ENCODE measurements around the gene CRYBA2. TPM values are rescaled to one million over a fixed set of nuclear protein-coding genes. Genes with fewer than 3 reads are reported as not detected.

CRYBA2 gene
- total and polyA plus RNA-seq, 9 of the 15 experiments (the other 6 are each of a cell fraction or from before 2014, with no cell fraction given) = 0.11 to 1.8 (median 0.62) TPM; not detected in 5

GRCh38 chr2:219020604-219021365, 27.6 kb upstream of the CRYBA2 start:
- no peak for ATAC-seq
- Histone ChIP-seq H3K27ac (ENCODE audit: extremely low read depth, low read depth, low read length) (no peak overlapping the region), H3K4me3 (no peak overlapping the region), H3K27me3 (ENCODE audit: control insufficient read depth in 2 of 2, insufficient read depth in 2 of 2, low read length in 2 of 2) (peaks cover 0 to 67% of the 10 kb centered on the region in 2 experiments; a peak in 4 of 5 replicates), H3K79me2 (ENCODE audit: control insufficient read depth, insufficient read depth, low read length) (no peaks in the 10 kb centered on the region), H3K9me3 (replicated peaks; ENCODE audit: control insufficient read depth, insufficient read depth, low read depth, low read length) (no peaks in the 10 kb centered on the region), H3K9ac (ENCODE audit: insufficient read depth in 1 of 2, low read depth in 2 of 2, low read length in 2 of 2) (no peak overlapping the region), H3K4me2 (ENCODE audit: insufficient read depth, low read length) (no peak overlapping the region), H3K4me1 (replicated peaks in 1 of 2; ENCODE audit: control insufficient read depth in 2 of 2, insufficient read depth in 2 of 2, low read length in 2 of 2) (no peaks in the 10 kb centered on the region), H2AFZ (ENCODE audit: low read depth, low read length) (no peak overlapping the region), H3K9me1 (ENCODE audit: control insufficient read depth, insufficient read depth, low read length) (peaks cover 2% of the 10 kb centered on the region), H3K36me3 (ENCODE audit: control insufficient read depth, insufficient read depth, low read length) (no peaks in the 10 kb centered on the region), H4K20me1 (replicated peaks; ENCODE audit: control insufficient read depth, insufficient read depth, low read length) (peaks cover 4% of the 10 kb centered on the region; the same call in 1 of the 2 replicates)
- POLR2A ChIA-PET = no interaction called here
- no peak for TF ChIP-seq TARDBP (IDR thresholded peaks at IDR 0.05)
- TF ChIP-seq ZNF121 (CRISPR knock-in tag; conservative IDR thresholded peaks at IDR 0.05) = 0 out of 2 replicates have a peak, but pooled peaks have one; percentile 6
- FAIRE-seq = no peak
- in situ Hi-C loops (cut with MboI) = loop anchor here (10.0 kb wide), 1 partner anchor 134 kb away; no protein-coding TSS in a partner anchor
- no TSS peak for BruUV-seq (replicated peaks)
- WGBS (ENCODE audit: insufficient coverage, low coverage, missing lambda C conversion rate) = 4% methylated on average over 8 of the region's 11 CpGs
- CTCF ChIA-PET (ENCODE audit: low intra/inter-chr PET ratio) = no interaction called here
- intact Hi-C loops (cut with micrococcal nuclease) = no loop called here
- DNase-seq (ENCODE audit: extremely low read depth in 1 of 4, low spot score in 3 of 4) = no peak

GRCh38 chr2:219019436-219019835, 26.2 kb upstream of the CRYBA2 start:
- in situ Hi-C loops (cut with MboI) = no loop called here
- ATAC-seq = no peak
- no peaks in the 10 kb centered on the region for H3K4me1 ChIP-seq (replicated peaks in 1 of 2; ENCODE audit: control insufficient read depth in 2 of 2, insufficient read depth in 2 of 2, low read length in 2 of 2)
- H2AFZ ChIP-seq (ENCODE audit: low read depth, low read length) = no peak overlapping the region
- DNase-seq (ENCODE audit: extremely low read depth in 1 of 4, low spot score in 3 of 4) = no peak
- H3K9me3 ChIP-seq (replicated peaks; ENCODE audit: control insufficient read depth, insufficient read depth, low read depth, low read length) = no peaks in the 10 kb centered on the region
- intact Hi-C loops (cut with micrococcal nuclease) = no loop called here
- no peak overlapping the region for H3K27ac ChIP-seq (ENCODE audit: extremely low read depth, low read depth, low read length)
- WGBS (ENCODE audit: insufficient coverage, low coverage, missing lambda C conversion rate) = 0% methylated on average over 4 of the region's 6 CpGs
- no peak overlapping the region for H3K4me2 ChIP-seq (ENCODE audit: insufficient read depth, low read length)
- H3K36me3 ChIP-seq (ENCODE audit: control insufficient read depth, insufficient read depth, low read length) = no peaks in the 10 kb centered on the region
- no peak overlapping the region for H3K9ac ChIP-seq (ENCODE audit: insufficient read depth in 1 of 2, low read depth in 2 of 2, low read length in 2 of 2)
- no peak overlapping the region for H3K4me3 ChIP-seq
- POLR2A ChIA-PET = interaction anchor here (1.5 kb wide), 1 partner anchor 22 kb away, joined by 4 read pairs; no protein-coding TSS in a partner anchor
- peaks cover 0 to 71% of the 10 kb centered on the region in 2 experiments; a peak in 4 of 5 replicates for H3K27me3 ChIP-seq (ENCODE audit: control insufficient read depth in 2 of 2, insufficient read depth in 2 of 2, low read length in 2 of 2)
- FAIRE-seq = no peak
- peaks cover 2% of the 10 kb centered on the region for H3K9me1 ChIP-seq (ENCODE audit: control insufficient read depth, insufficient read depth, low read length)
- peaks cover 4% of the 10 kb centered on the region; the same call in 1 of the 2 replicates for H4K20me1 ChIP-seq (replicated peaks; ENCODE audit: control insufficient read depth, insufficient read depth, low read length)
- CTCF ChIA-PET (ENCODE audit: low intra/inter-chr PET ratio) = no interaction called here
- BruUV-seq (replicated peaks) = no TSS peak
- H3K79me2 ChIP-seq (ENCODE audit: control insufficient read depth, insufficient read depth, low read length) = no peaks in the 10 kb centered on the region
- no peak for TF ChIP-seq HDAC3 (IDR thresholded peaks at IDR 0.05; ENCODE audit: borderline replicate concordance, partially characterized antibody)
- no peak for TF ChIP-seq JUNB (CRISPR knock-in tag; conservative IDR thresholded peaks at IDR 0.05)
- TF ChIP-seq ZNF511 (CRISPR knock-in tag; IDR thresholded peaks at IDR 0.05) = no peak
- no peak for TF ChIP-seq ZFPM2 (CRISPR knock-in tag; IDR thresholded peaks at IDR 0.05)
- no peak for TF ChIP-seq TSHZ1 (CRISPR knock-in tag; IDR thresholded peaks at IDR 0.05)
- no peak for TF ChIP-seq ZNF57 (CRISPR knock-in tag; IDR thresholded peaks at IDR 0.05)
- TF ChIP-seq CREBBP (IDR thresholded peaks at IDR 0.05; ENCODE audit: low read depth, low read length) = no peak
- no peak for TF ChIP-seq LARP7 (IDR thresholded peaks at IDR 0.05)

Measured in K562 (cell line).